Mononuclear cell (primary cell): ENCODE data around the gene FFAR1. TPM values are rescaled to one million over a fixed set of nuclear protein-coding genes. Genes with fewer than 3 reads are reported as not detected.

Experiments
- H3K27me3 ChIP-seq: 2 replicates; pipeline ENCODE4 v1.6.0; 2011; ENCODE audit warnings: low read length, control low read depth; ENCODE audit not compliant: insufficient read depth
- H3K4me1 ChIP-seq: 2 replicates; pipeline ENCODE4 v1.5.1; 2011; ENCODE audit warnings: mild to moderate bottlenecking, low read length, control low read depth; ENCODE audit not compliant: insufficient read depth
- H3K4me3 ChIP-seq: 2 replicates; pipeline ENCODE4 v1.5.1; 2011; ENCODE audit warnings: mild to moderate bottlenecking, low read length, moderate library complexity
- H3K9me3 ChIP-seq: 2 replicates; pipeline ENCODE4 v1.5.1; 2011; ENCODE audit warnings: low read depth, mild to moderate bottlenecking, control low read depth, low read length
- total RNA-seq: library from RNA; depleted of rRNA; stranded (reverse); fragments of >200 nt; gene quantifications from one replicate; pipeline ENCODE4 v1.2.3, GENCODE V29; 2012

The FFAR1 gene
- total RNA-seq, 1 donor = 1.9 TPM

DNA sequence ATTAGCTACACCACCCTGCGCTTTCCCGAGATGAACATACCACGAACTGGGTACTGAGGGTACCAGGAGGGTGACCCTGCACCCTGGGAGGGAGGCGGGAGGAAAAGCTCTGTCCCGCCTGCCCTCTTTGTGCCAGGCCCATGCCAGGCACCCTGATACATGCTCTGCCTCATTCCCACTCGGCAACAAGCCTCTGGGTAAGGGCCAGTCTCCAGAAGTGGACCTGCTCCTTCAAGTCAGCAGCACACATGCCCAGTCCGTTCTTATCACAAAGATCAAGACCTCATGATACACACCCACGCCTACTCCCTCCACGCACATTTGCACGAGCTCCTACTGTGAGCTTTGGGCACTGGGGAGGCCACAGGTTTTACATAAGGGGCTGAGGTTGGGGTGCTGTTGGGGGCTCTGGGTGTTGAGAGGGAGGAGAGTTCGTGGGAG lies 2.0 kb upstream of the FFAR1 start:
- Histone ChIP-seq H3K4me1 (peaks cover 39% of the 10 kb centered on the region), H3K4me3 (no peak overlapping the region), H3K9me3 (no peaks in the 10 kb centered on the region), H3K27me3 (no peaks in the 10 kb centered on the region)

DNA sequence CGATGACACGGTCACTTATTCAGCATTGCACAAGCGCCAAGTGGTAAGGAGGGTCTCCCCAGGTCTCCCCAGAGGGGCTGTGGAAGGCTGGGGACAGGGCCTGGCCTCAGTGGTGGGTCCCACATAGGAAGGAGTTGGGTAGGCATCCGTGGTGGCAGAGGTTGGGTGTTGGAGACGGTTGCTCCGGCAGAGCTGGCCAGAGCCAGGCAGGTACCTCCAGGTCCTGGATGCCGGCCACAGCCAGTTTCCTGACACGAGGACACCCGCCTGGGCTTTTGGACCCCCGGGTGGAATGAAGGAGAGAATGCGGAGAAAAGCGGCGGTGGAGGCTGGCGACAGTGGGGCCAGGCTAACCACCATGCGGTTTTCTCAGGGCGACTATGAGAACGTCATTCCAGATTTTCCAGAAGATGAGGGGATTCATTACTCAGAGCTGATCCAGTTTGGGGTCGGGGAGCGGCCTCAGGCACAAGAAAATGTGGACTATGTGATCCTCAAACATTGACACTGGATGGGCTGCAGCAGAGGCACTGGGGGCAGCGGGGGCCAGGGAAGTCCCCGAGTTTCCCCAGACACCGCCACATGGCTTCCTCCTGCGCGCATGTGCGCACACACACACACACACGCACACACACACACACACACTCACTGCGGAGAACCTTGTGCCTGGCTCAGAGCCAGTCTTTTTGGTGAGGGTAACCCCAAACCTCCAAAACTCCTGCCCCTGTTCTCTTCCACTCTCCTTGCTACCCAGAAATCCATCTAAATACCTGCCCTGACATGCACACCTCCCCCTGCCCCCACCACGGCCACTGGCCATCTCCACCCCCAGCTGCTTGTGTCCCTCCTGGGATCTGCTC lies 1.3 kb upstream of the FFAR1 start:
- Histone ChIP-seq H3K9me3 (no peaks in the 10 kb centered on the region), H3K4me3 (no peak overlapping the region), H3K4me1 (peaks cover 39% of the 10 kb centered on the region)

GRCh38 chr19:35347930-35348298 lies 212 bp downstream of the FFAR1 start:
- Histone ChIP-seq H3K4me3 (no peak overlapping the region), H3K27me3 (no peaks in the 10 kb centered on the region), H3K4me1 (peaks cover 44% of the 10 kb centered on the region), H3K9me3 (no peaks in the 10 kb centered on the region)

More for the DNA sequence above, 1.3 kb upstream of the FFAR1 start:
- no peaks in the 10 kb centered on the region for H3K27me3 ChIP-seq

- Histone ChIP-seq H3K9me3 (no peaks in the 10 kb centered on the region), H3K27me3 (no peaks in the 10 kb centered on the region), H3K4me1 (peaks cover 49% of the 10 kb centered on the region), H3K4me3 (no peak overlapping the region)
Measured at GRCh38 chr19:35348911-35349611, 1.4 kb downstream of the FFAR1 start.

- H3K27me3 ChIP-seq = no peaks in the 10 kb centered on the region
- H3K9me3 ChIP-seq = no peaks in the 10 kb centered on the region
- H3K4me3 ChIP-seq = no peak overlapping the region
- H3K4me1 ChIP-seq = peaks cover 49% of the 10 kb centered on the region
Measured at GRCh38 chr19:35349614-35350521, 2.2 kb downstream of the FFAR1 start.

GRCh38 chr19:35350591-35350990 lies 2.9 kb downstream of the FFAR1 start:
- Histone ChIP-seq H3K4me1 (peaks cover 47% of the 10 kb centered on the region), H3K4me3 (no peak overlapping the region), H3K9me3 (no peaks in the 10 kb centered on the region), H3K27me3 (no peaks in the 10 kb centered on the region)

GRCh38 chr19:35351411-35352176 lies 3.9 kb downstream of the FFAR1 start:
- Histone ChIP-seq H3K4me3 (no peak overlapping the region), H3K27me3 (no peaks in the 10 kb centered on the region), H3K9me3 (no peaks in the 10 kb centered on the region), H3K4me1 (peaks cover 37% of the 10 kb centered on the region)

DNA sequence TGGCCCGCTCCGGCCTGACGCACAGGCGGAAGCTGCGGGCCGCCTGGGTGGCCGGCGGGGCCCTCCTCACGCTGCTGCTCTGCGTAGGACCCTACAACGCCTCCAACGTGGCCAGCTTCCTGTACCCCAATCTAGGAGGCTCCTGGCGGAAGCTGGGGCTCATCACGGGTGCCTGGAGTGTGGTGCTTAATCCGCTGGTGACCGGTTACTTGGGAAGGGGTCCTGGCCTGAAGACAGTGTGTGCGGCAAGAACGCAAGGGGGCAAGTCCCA lies 4.4 kb downstream of the FFAR1 start:
- H3K27me3 ChIP-seq = no peaks in the 10 kb centered on the region
- H3K4me1 ChIP-seq = peaks cover 32% of the 10 kb centered on the region
- H3K9me3 ChIP-seq = no peaks in the 10 kb centered on the region
- H3K4me3 ChIP-seq = no peak overlapping the region

GRCh38 chr19:35352448-35353304 lies 5.0 kb downstream of the FFAR1 start:
- H3K27me3 ChIP-seq = no peaks in the 10 kb centered on the region
- no peak overlapping the region for H3K4me3 ChIP-seq
- H3K4me1 ChIP-seq = peaks cover 30% of the 10 kb centered on the region
- H3K9me3 ChIP-seq = no peaks in the 10 kb centered on the region

GRCh38 chr19:35353635-35354034 lies 5.9 kb downstream of the FFAR1 start:
- Histone ChIP-seq H3K27me3 (no peaks in the 10 kb centered on the region), H3K4me3 (no peak overlapping the region), H3K9me3 (no peaks in the 10 kb centered on the region), H3K4me1 (peaks cover 28% of the 10 kb centered on the region)

DNA sequence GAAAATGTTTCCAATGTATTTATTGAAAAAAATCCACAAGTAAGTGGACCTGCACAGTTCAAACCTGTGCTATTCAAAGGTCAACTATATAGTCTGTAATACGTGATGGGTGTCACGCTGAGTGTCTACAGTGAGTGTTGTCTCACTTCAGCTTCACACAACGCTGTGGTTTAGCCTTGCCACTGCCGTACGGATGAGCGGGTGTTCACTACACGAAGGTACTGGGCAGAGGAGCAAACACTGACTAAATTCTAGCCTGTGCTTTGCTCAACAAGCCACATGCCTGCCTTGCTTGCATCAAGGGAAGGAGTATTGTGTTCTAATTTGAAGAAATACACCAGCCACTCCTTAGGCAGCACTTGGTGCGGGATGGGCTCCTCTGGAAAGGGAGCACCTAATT lies 7.2 kb downstream of the FFAR1 start:
- Histone ChIP-seq H3K27me3 (no peaks in the 10 kb centered on the region), H3K9me3 (no peaks in the 10 kb centered on the region), H3K4me1 (peaks cover 22% of the 10 kb centered on the region), H3K4me3 (no peak overlapping the region)

DNA sequence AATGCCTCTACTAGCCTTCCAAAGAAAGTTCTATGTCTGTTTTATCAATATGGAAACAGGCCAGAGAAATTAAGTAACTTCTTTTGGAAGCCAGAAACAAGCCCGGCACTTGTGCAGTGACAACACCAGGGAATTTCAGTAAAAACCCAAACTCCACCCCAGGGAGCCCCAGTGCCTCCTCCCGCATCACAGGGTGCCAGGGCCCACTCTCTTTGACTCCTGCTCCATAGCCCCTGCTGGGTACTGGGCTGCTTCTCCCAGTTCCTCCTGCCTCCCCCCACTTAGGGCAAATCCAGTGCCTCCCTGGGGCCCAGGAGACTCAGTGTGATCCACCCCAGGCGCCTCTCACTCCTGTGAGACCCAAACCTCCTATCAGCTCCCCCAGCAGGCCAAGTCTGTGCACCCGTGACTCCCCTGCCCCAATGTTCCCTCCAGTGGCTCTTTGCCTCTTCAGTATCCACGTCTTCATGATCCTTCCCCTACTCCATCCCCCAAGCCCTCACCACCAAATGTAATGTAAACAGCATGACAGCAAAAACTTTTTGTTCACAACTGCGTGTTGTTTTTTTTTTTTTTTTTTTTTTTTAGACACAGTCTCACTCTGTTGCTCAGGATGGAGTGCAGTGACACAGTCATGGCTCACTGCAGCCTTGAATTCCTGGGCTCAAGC lies 8.2 kb downstream of the FFAR1 start:
- Histone ChIP-seq H3K9me3 (no peaks in the 10 kb centered on the region), H3K4me3 (no peak overlapping the region), H3K4me1 (peaks cover 22% of the 10 kb centered on the region), H3K27me3 (no peaks in the 10 kb centered on the region)

DNA sequence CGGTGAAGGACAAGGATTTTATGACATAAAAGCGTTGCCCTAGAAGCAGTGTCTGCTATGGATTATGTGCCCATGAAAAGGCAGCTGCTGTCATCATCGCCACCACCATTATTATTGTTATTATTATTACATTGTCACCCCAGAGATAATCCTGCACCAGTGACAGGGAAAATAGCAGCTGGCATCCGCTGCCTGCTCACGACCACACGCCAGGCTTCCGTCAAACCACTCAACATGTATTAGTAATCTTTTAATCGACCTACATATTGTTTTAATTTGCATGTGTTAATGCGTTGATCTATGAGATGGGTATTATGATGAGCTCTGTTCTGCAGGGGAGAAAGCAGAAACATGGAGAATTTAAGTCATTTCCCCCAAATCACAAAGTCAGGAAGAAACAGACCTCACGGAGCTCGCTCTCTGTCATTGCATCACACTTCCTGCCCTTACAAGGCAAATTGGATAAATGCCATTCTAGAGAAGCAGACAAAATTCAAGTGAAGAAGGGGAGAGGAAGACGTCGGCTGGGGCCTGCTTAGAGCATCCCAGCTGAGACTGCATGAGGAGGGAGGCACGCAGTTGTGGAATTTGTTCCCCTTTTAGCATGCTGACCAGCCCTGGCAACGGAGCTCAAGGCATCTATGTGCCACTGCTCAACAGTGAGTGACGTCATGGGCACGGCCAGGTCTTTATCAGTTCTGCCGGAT lies 10.3 kb downstream of the FFAR1 start, which contains the start of gene FFAR3:
Gene FFAR3, plus strand, starts transcription at position 594 of the 707 bp plus-strand sequence. CDS start 431 bp downstream, outside the sequence.
- H3K9me3 ChIP-seq = no peaks in the 10 kb centered on the region
- no peak within 1 kb of the TSS for H3K4me3 ChIP-seq
- no peaks in the 10 kb centered on the region for H3K27me3 ChIP-seq
- H3K4me1 ChIP-seq = peaks cover 15% of the 10 kb centered on the region
